IMR-90 (cell line): Measurements from ENCODE around the gene CHD6. TPM values are rescaled to one million over a fixed set of nuclear protein-coding genes. Genes with fewer than 3 reads are reported as not detected.

Source experiments
- ATAC-seq: fragments of 200-7000 bp; cut with Tn5 transposase; 2 replicates; pipeline ENCODE4 v1.9.1; 2020; ENCODE audit warnings: low read depth, mild to moderate bottlenecking, moderate library complexity
- BruUV-seq: library from RNA; stranded (reverse); fragments of 400-500 nt; replicated peaks from 2 replicates; lab custom pipeline; 2021; lab: Mats Ljungman, UMichigan
- CTCF ChIA-PET: fragments of 300-600 bp; formaldehyde crosslinking; extraction: SDS; loops from one replicate; lab custom pipeline; 2021; ENCODE audit warnings: antibody characterized with exemption; lab: Yijun Ruan, JAX
- POLR2A ChIA-PET: fragments of 300-600 bp; sonication (Branson Sonifier 250); formaldehyde crosslinking; loops from one replicate; lab custom pipeline; 2022; ENCODE audit warnings: antibody characterized with exemption; ENCODE audit not compliant: unreplicated experiment; lab: Charles Lee
- DNase-seq: peaks from one replicate; pipeline ENCODE4 v3.0.0; 2013
- H2AFZ ChIP-seq: replicated peaks from 2 replicates; pipeline ENCODE3; 2013; ENCODE audit warnings: low read length, mild to moderate bottlenecking; ENCODE audit not compliant: poor library complexity
- H2AK5ac ChIP-seq: 2 replicates; pipeline ENCODE4 v1.6.1; 2013; ENCODE audit warnings: low read depth, low read length, inconsistent platforms
- H2AK9ac ChIP-seq: replicated peaks from 2 replicates; pipeline ENCODE3; 2013; ENCODE audit warnings: mild to moderate bottlenecking, low read depth, low read length, moderate library complexity; ENCODE audit not compliant: poor library complexity
- H2BK120ac ChIP-seq: 2 replicates; pipeline ENCODE4 v1.6.1; 2013; ENCODE audit warnings: low read depth, low read length, inconsistent platforms
- H2BK15ac ChIP-seq: 3 replicates; pipeline ENCODE4 v1.6.1; 2013; ENCODE audit warnings: low read depth, low read length, inconsistent platforms
- H2BK20ac ChIP-seq: 2 replicates; pipeline ENCODE4 v1.6.1; 2013; ENCODE audit warnings: low read depth, mild to moderate bottlenecking, inconsistent platforms, low read length, moderate library complexity
- H2BK5ac ChIP-seq: 2 replicates; pipeline ENCODE4 v1.6.1; 2013; ENCODE audit warnings: mild to moderate bottlenecking, low read depth, low read length, inconsistent platforms; ENCODE audit not compliant: poor library complexity, severe bottlenecking
- H3K14ac ChIP-seq: replicated peaks from 2 replicates; pipeline ENCODE4 v1.6.1; 2013; ENCODE audit warnings: low read depth, low read length, inconsistent platforms
- H3K18ac ChIP-seq: 2 replicates; pipeline ENCODE4 v1.6.1; 2013; ENCODE audit warnings: low read depth, low read length, control low read depth
- H3K23ac ChIP-seq: 2 replicates; pipeline ENCODE4 v1.6.1; 2013; ENCODE audit warnings: low read depth, low read length, inconsistent platforms
- H3K27ac ChIP-seq: 2 replicates; pipeline ENCODE4 v1.5.1; 2013; ENCODE audit warnings: mild to moderate bottlenecking, control low read depth, low read length; ENCODE audit not compliant: insufficient read depth
- H3K27me3 ChIP-seq: 2 replicates; pipeline ENCODE4 v1.6.1; 2013; ENCODE audit warnings: low read length; ENCODE audit not compliant: control insufficient read depth, insufficient read depth
- H3K36me3 ChIP-seq: 2 replicates; pipeline ENCODE4 v1.6.1; 2013; ENCODE audit warnings: low read length, mixed read lengths; ENCODE audit not compliant: control insufficient read depth, insufficient read depth
- H3K4ac ChIP-seq: 2 replicates; pipeline ENCODE4 v1.6.1; 2013; ENCODE audit warnings: low read depth, low read length, inconsistent platforms
- H3K4me1 ChIP-seq: 2 replicates; pipeline ENCODE4 v1.6.1; 2013; ENCODE audit warnings: low read length, mixed read lengths; ENCODE audit not compliant: control insufficient read depth, insufficient read depth
- H3K4me2 ChIP-seq: 2 replicates; pipeline ENCODE4 v1.6.1; 2013; ENCODE audit warnings: low read depth, mild to moderate bottlenecking, control low read depth, low read length, moderate library complexity
- H3K4me3 ChIP-seq: 2 replicates; pipeline ENCODE4 v1.5.1; 2013; ENCODE audit warnings: low read depth, mild to moderate bottlenecking, control low read depth, low read length, moderate library complexity; ENCODE audit not compliant: insufficient read depth
- H3K56ac ChIP-seq: 2 replicates; pipeline ENCODE4 v1.6.1; 2013; ENCODE audit warnings: low read length, inconsistent platforms; ENCODE audit not compliant: insufficient read depth; ENCODE audit errors: extremely low read depth
- H3K79me1 ChIP-seq, 2 experiments: 2 replicates each; pipeline ENCODE4 v1.6.1; 2013; ENCODE audit warnings: low read length in 2 of 2, inconsistent platforms in 1 of 2, low read depth in 1 of 2
- H3K9ac ChIP-seq: 2 replicates; pipeline ENCODE4 v1.6.1; 2013; ENCODE audit warnings: low read depth, low read length, control low read depth
- H3K9me1 ChIP-seq: 2 replicates; pipeline ENCODE4 v1.6.1; 2013; ENCODE audit warnings: low read length, inconsistent platforms; ENCODE audit not compliant: insufficient read depth
- H3K9me3 ChIP-seq: 2 replicates; pipeline ENCODE4 v1.6.1; 2013; ENCODE audit warnings: low read length; ENCODE audit not compliant: control insufficient read depth, insufficient read depth
- H4K20me1 ChIP-seq: 2 replicates; pipeline ENCODE4 v1.6.1; 2013; ENCODE audit warnings: low read length, inconsistent platforms; ENCODE audit not compliant: insufficient read depth
- H4K5ac ChIP-seq: 2 replicates; pipeline ENCODE4 v1.6.1; 2013; ENCODE audit warnings: mild to moderate bottlenecking, low read depth, low read length, control low read depth
- H4K8ac ChIP-seq, 2 experiments: 2 replicates each; pipeline ENCODE4 v1.6.1; 2013; ENCODE audit warnings: low read depth in 2 of 2, low read length in 2 of 2, control low read depth in 1 of 2, inconsistent platforms in 1 of 2
- H4K91ac ChIP-seq: 2 replicates; pipeline ENCODE4 v1.6.1; 2013; ENCODE audit warnings: low read depth, low read length, inconsistent platforms; ENCODE audit not compliant: insufficient read depth
- BHLHE40 ChIP-seq: fragments of 150-350 bp; IDR thresholded peaks from 2 replicates; pipeline ENCODE4 v1.6.1; 2016; ENCODE audit warnings: mild to moderate bottlenecking, low read depth, low read length
- CEBPB ChIP-seq: IDR thresholded peaks from 2 replicates; pipeline ENCODE4 v1.6.1; 2012; ENCODE audit warnings: low read depth, low read length, improper control_type of control experiment
- CHD1 ChIP-seq: IDR thresholded peaks from 2 replicates; pipeline ENCODE4 v1.6.1; 2012; ENCODE audit warnings: low read depth, low read length, improper control_type of control experiment
- FOS ChIP-seq: fragments of 150-350 bp; IDR thresholded peaks from 2 replicates; pipeline ENCODE4 v1.6.1; 2016; ENCODE audit warnings: low read depth, low read length
- MAZ ChIP-seq: IDR thresholded peaks from 2 replicates; pipeline ENCODE4 v1.6.1; 2012; ENCODE audit warnings: low read depth, mild to moderate bottlenecking, low read length, improper control_type of control experiment, moderate library complexity, borderline replicate concordance
- MXI1 ChIP-seq: IDR thresholded peaks from 2 replicates; pipeline ENCODE4 v1.6.1; 2012; ENCODE audit warnings: low read depth, mild to moderate bottlenecking, low read length, moderate library complexity, borderline replicate concordance
- RAD21 ChIP-seq: IDR thresholded peaks from 2 replicates; pipeline ENCODE4 v1.6.1; 2012; ENCODE audit warnings: low read length, improper control_type of control experiment
- RCOR1 ChIP-seq: IDR thresholded peaks from 2 replicates; pipeline ENCODE4 v1.6.1; 2012; ENCODE audit warnings: mild to moderate bottlenecking, low read length, improper control_type of control experiment; ENCODE audit not compliant: insufficient replicate concordance
- RFX5 ChIP-seq: IDR thresholded peaks from 2 replicates; pipeline ENCODE4 v1.8.0; 2012; ENCODE audit warnings: low read depth, mild to moderate bottlenecking, low read length, moderate library complexity
- SMC3 ChIP-seq: fragments of 150-350 bp; IDR thresholded peaks from 2 replicates; pipeline ENCODE4 v1.6.1; 2016; ENCODE audit warnings: low read depth, mild to moderate bottlenecking, antibody characterized with exemption, low read length, moderate library complexity
- WGBS, 2 experiments: methylation state at CpG; one replicate each; pipeline versions ENCODE4 v1.1.5 to v1.1.7; 2013; ENCODE audit warnings: missing lambda C conversion rate in 2 of 2; ENCODE audit not compliant: insufficient read length in 1 of 2; ENCODE audit errors: extremely low coverage in 2 of 2; 5-methylcytosine and 5-hydroxymethylcytosine counted together
- dilution Hi-C: fragments of 300-500 bp; cut with HindIII; formaldehyde crosslinking; loops from one replicate; pipeline ENCODE4 v1.14.3; 2018; ENCODE audit warnings: low sequenced_read_pairs; ENCODE audit not compliant: unreplicated experiment
- in situ Hi-C: fragments of 300-500 bp; cut with MboI; formaldehyde crosslinking; loops from 3 replicates; pipeline ENCODE4 v1.14.3; 2019; ENCODE audit warnings: low sequenced_read_pairs, inconsistent platforms, mixed read lengths
- intact Hi-C: fragments of 100-400 bp; cut with micrococcal nuclease; formaldehyde crosslinking; loops from 2 replicates; pipeline ENCODE4 v1.10.0; 2022
- polyA plus RNA-seq, 3 experiments: library from polyadenylated mRNA; depleted of rRNA; stranded (reverse); fragments of >200 nt; gene quantifications; 2 replicates each; pipeline ENCODE4 v1.2.3, GENCODE V29; 2012; ENCODE audit warnings: low replicate concordance in 1 of 3
- total RNA-seq: library from RNA; depleted of rRNA; stranded (reverse); fragments of >200 nt; gene quantifications from 2 replicates; pipeline ENCODE4 v1.2.3, GENCODE V29; 2012
- TF ChIP-seq, protein P1 (sequence below): fragments of 150-350 bp; IDR thresholded peaks from 2 replicates; pipeline ENCODE4 v1.6.1; 2017; ENCODE audit warnings: mild to moderate bottlenecking, antibody characterized with exemption, low read length, low read depth
- TF ChIP-seq, protein P2 (sequence below): fragments of 150-350 bp; IDR thresholded peaks from 2 replicates; pipeline ENCODE4 v1.6.1; 2016; ENCODE audit warnings: low read depth, mild to moderate bottlenecking, low read length, moderate library complexity, borderline replicate concordance

CHD6 gene
- total and polyA plus RNA-seq, 2 of the 4 experiments (the other 2 are of a cell fraction): 8.8 to 26.7 TPM

DNA sequence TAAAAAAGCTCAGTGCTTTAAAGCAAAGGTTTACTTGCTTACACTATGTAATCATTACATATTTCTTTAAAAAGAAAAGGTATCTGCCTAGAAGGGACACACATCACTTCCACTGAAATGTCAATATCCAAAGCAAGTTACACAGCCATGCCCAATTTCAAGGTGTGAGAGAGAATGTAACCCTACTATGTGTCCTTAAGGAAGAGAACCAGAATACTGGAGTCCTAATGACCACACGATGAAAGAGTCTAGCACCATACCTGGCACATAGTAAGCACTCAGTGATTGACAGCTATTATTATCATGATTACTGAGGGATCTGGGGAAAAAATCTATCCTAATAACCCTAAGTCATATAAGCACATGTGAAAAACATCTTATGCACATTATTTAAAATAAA lies 10.4 kb downstream of the CHD6 start:
- dilution Hi-C loops (no loop called here), in situ Hi-C loops (loop anchor here (5.0 to 25.0 kb wide), 3 partner anchors 85 to 645 kb away; no protein-coding TSS in a partner anchor), intact Hi-C loops (no loop called here)
- peaks cover 60% of the 10 kb centered on the region for H4K20me1 ChIP-seq
- no peak overlapping the region for H3K18ac ChIP-seq
- H4K91ac ChIP-seq: no peak overlapping the region
- H3K27me3 ChIP-seq: no peaks in the 10 kb centered on the region
- no peak overlapping the region for H3K4me3 ChIP-seq
- H2BK20ac ChIP-seq: no peak overlapping the region
- no peak overlapping the region for H3K56ac ChIP-seq
- no peak overlapping the region for H2BK5ac ChIP-seq
- POLR2A ChIA-PET: no interaction called here
- H3K36me3 ChIP-seq: no peaks in the 10 kb centered on the region
- H4K8ac ChIP-seq: no peak overlapping the region
- CTCF ChIA-PET: no interaction called here
- H3K27ac ChIP-seq: no peak overlapping the region
- H3K4me1 ChIP-seq: no peaks in the 10 kb centered on the region; the same call in 1 of the 2 replicates
- H3K9me3 ChIP-seq: no peaks in the 10 kb centered on the region
- no CpG with 5 or more reads among the region's 1 CpG for WGBS, 2 experiments
- DNase-seq (no peak), ATAC-seq (no peak)
- no peak overlapping the region for H3K4me2 ChIP-seq
- H2BK120ac ChIP-seq: no peak overlapping the region
- no peak overlapping the region for H2AK9ac ChIP-seq
- no peaks in the 10 kb centered on the region; the same call in 1 of the 2 replicates for H3K9me1 ChIP-seq
- no peak overlapping the region for H3K9ac ChIP-seq
- no peak overlapping the region for H2BK15ac ChIP-seq
- no peak overlapping the region for H3K14ac ChIP-seq
- H3K79me1 ChIP-seq: peaks cover 32 to 63% of the 10 kb centered on the region in 2 experiments
- no peak overlapping the region for H2AK5ac ChIP-seq
- no peak overlapping the region for H3K4ac ChIP-seq
- H2AFZ ChIP-seq: no peak overlapping the region
- no peak overlapping the region for H3K23ac ChIP-seq
- no peak overlapping the region for H4K5ac ChIP-seq
- TF ChIP-seq MXI1 (no peak), SMC3 (no peak), FOS (no peak), MAZ (no peak), BHLHE40 (no peak), CEBPB (no peak), RCOR1 (no peak), RFX5 (no peak), CHD1 (no peak), RAD21 (no peak)
- TF ChIP-seq, protein P1, sequence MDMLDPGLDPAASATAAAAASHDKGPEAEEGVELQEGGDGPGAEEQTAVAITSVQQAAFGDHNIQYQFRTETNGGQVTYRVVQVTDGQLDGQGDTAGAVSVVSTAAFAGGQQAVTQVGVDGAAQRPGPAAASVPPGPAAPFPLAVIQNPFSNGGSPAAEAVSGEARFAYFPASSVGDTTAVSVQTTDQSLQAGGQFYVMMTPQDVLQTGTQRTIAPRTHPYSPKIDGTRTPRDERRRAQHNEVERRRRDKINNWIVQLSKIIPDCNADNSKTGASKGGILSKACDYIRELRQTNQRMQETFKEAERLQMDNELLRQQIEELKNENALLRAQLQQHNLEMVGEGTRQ: no peak
- TF ChIP-seq, protein P2, sequence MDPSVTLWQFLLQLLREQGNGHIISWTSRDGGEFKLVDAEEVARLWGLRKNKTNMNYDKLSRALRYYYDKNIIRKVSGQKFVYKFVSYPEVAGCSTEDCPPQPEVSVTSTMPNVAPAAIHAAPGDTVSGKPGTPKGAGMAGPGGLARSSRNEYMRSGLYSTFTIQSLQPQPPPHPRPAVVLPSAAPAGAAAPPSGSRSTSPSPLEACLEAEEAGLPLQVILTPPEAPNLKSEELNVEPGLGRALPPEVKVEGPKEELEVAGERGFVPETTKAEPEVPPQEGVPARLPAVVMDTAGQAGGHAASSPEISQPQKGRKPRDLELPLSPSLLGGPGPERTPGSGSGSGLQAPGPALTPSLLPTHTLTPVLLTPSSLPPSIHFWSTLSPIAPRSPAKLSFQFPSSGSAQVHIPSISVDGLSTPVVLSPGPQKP: no peak
- BruUV-seq: no TSS peak
